T-helper 1 cell treated with Interleukin-12 subunit alpha and Interleukin-12 subunit beta and Interleukin-4 antibody, amounts not matched to agents 30 ng/mL and 1 ng/mL, for 36 hours (primary cell): ENCODE measurements around the gene SPATA1. TPM values are rescaled to one million over a fixed set of nuclear protein-coding genes. Genes with fewer than 3 reads are reported as not detected.

Experiments used
- intact Hi-C: fragments of 100-400 bp; cut with micrococcal nuclease; formaldehyde crosslinking; loops from one replicate; pipeline ENCODE4 v1.15.1; 2024
- total RNA-seq: library from RNA; stranded (reverse); gene quantifications from 2 replicates; pipeline ENCODE4 v1.2.3, GENCODE V29; 2022

The SPATA1 gene, protein sequence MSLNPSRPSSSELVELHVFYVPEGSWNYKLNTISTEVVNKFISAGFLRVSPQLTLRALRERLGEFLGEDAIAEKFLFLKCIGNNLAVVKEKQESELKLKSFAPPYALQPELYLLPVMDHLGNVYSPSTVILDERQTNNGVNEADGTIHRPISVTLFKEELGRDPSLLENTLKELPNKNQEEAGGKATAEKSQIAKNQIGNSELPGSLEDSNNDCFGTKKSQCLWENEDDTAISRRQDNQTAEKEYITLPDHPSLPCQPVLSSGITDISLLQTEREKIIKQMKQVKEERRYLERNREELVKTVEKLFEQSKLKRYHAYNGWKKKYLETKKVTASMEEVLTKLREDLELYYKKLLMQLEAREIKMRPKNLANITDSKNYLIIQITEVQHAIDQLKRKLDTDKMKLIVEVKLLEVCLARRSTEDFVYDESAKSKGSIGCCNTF
- 0.29 and 1.3 TPM in 2 replicates for total RNA-seq

DNA sequence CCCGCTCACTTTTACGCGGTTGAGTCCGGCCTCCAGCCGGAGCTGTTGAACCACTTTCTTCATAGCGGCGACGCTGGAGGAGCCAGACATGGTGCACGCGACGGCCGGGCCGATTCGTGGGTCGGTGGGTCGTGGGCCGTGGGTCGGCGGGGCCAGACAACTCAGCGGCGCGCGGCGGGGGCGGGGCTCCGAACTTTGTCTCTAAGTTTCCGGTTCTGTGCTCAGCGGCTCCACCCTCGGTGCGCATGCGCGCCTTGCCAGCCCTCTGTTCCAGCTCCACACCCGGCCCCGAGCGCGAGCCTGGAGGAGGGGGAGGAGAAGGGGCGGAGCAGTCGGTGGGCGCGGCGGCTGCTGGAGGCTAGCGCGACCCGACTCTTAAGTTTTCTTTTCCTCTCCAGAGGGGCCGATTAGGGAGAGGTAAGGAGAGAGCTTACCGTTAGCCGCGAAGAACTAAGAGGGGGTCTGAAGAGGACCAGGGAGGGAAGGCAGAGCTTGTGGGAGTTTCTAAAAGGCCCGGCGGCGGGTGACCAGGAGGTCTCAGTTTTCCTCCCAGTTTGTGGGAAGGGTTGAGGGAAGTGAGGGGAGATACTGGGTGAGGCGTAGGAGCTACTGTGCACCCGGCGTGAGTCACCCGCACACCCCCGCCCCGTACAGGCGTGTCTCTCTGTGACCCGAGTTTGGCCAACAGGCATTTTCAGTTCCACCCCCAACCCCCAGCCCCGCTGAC is at the start of gene SPATA1, which contains the start of gene GNG5:
SPATA1 (plus strand) TSS at position 385 of the 727 bp plus-strand sequence. CDS start 9,974 bp downstream, outside the sequence.
GNG5 (minus strand) TSS at position 580 of the 727 bp plus-strand sequence; CDS start at position 90, 490 bp downstream.
- intact Hi-C loops = loop anchor here (1.0 to 10.0 kb wide), 19 partner anchors 27 to 1203 kb away; partner anchors contain the start of genes BCL10, C1orf52, CTBS and PRKACB

DNA sequence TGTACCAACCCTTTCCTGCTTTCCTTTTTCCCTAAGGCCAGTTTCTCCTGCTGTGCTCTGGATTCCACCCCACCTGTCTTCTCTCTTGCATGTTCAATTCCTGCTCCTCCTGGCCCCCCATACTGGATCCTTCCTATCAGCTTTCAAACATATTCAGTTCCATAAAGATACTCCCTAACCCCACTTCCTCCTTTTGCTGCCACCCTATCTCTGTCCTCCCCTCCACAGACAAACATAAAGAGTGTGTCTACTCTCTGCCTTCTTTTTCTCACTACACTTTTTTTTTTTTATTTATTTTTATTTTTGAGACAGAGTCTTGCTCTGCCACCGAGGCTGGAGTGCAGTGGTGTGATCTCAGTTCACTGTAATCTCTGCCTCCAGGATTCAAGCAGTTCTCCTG is 44.1 kb upstream of the SPATA1 start:
- intact Hi-C loops = no loop called here

DNA sequence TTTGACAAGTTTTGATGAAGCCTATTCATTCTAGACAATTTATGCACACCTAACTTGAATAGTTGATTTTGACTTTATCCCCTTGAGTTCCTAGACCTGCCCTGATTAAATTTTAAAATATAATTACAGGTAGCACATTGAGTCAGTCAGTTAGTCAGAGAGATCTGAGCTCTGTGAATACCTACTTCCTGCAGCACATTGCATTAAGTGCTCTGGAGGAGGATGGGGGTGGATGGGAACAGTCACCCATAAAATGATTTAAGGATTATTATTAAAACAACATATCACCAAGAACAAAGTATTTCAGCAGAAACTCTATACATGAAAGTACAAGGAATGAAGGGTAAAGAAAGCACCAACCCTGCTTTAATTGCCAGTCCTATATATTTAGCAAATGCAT is 38.9 kb upstream of the SPATA1 start:
- intact Hi-C loops = no loop called here

DNA sequence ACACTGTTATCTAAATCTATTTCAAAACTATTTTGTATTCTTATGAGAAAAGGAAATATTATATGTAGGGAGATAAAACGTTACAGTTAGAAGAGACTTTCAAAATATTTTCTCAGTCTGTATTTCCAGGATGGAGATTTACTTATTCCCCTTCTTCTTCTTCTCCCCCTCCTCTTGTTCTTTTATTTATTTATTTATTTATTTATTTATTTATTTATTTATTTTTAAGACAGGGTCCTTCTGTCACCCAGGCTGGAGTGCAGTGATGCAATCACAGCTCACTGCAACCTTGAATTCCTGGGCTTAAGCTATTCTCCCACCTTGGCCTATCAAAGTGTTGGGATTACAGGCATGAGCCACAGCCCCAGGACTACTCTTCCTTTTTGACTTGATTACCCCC is 30.0 kb upstream of the SPATA1 start:
- intact Hi-C loops = no loop called here

DNA sequence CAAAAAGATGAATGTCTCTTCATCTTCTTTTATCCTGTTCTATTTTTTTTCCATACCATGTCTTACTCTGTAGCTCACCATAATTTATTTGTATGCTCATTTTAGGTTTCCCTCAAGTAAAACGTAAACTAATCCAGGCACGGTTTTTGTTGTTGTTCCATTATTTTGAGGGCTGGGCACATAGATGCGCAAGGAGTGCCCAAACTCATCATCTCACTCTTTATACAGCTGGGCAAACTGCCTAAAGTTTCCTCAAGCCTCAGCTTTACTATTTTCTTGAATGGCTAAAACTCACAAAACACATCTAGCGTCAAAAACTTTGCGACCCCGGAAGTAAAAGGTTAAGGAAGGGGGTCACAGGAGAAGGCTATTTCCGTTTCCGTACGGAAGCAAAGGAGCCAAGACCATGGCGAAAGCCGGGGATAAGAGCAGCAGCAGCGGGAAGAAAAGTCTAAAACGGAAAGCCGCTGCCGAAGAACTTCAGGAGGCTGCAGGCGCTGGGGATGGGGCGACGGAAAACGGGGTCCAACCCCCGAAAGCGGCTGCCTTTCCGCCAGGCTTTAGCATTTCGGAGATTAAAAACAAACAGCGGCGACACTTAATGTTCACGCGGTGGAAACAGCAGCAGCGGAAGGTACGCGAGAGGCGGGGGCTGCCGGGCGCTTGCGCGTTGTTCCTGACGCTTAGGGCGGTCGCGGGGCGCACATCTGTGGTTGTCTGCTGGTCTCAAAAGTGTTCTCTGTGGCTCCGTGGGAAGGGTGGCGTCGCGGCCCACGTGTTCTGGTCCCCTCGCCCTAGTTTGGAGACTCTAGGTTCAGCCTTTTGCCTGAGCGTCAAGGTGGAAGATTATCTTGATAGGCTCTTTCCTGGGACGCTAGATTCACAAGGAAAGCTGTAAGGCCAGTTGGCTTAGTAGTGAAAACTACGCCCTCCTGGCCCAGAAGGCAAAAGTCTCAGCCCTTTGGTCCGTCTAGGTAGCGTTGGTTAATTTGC is 27.0 kb upstream of the SPATA1 start, which contains the start of gene RPF1:
RPF1 (plus strand) TSS at position 391 of the 993 bp plus-strand sequence; CDS start at position 407, 16 bp downstream.
- intact Hi-C loops = loop anchor here (1.0 to 2.0 kb wide), 11 partner anchors 27 to 481 kb away; partner anchors contain the start of genes CTBS, GNG5, PRKACB and SPATA1

DNA sequence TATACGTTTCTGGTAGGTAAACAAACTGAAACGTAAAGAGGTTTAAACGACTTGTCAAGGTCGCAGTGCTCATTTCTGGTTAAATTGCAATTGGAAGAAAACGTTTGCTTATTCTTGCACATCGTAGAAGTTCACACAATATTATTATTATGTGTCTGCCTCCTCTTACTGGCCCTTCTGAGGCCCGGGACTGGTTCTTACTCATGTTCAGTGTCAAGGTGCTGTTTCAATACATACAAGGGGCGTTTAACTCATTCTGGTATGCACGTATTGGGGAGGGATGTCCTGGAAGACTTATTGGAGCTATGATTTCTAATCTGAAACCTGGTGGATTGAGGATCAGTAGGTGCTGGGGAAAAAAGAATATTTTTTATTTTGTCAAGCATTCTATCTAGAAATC is 26.2 kb upstream of the SPATA1 start:
- intact Hi-C loops = loop anchor here (1.0 to 2.0 kb wide), 11 partner anchors 26 to 482 kb away; partner anchors contain the start of genes CTBS, GNG5, PRKACB and SPATA1

DNA sequence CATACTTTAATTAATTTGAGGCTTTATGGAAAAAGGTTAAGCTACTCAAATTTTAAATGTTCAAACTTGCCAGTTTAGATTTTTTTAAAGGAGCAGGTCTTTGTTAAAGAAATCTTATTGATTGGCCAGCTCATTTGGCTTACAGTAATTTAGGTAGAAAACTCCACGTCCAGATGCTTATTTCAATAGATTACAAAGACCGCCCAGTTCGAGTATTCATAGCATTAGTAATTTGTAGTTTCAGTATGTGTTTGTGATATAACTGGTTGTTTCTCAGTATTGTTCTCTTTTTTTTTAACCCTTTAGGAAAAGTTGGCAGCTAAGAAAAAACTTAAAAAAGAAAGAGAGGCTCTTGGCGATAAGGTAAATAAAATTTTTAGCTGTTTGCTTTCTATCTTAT is 25.5 kb upstream of the SPATA1 start:
- intact Hi-C loops = no loop called here

DNA sequence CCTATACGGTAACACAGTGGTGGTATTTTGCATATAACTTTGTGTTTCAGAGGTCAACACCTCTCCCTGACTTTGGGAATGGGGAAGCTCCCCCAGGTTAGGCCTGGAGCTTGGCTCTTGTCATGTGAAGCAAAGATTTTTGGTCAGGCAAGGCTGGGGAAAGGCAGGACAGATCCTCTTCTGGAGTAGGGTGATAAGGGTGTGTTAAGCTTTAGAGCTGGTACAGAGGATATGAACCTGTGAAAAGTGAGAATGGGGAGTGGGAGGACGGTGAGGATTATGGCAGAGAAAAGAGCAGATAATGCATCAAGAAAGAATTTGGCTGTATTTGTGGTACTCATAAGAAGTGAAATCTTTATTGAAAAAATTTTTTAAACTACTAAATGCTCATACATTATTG is 24.9 kb upstream of the SPATA1 start:
- intact Hi-C loops = no loop called here

DNA sequence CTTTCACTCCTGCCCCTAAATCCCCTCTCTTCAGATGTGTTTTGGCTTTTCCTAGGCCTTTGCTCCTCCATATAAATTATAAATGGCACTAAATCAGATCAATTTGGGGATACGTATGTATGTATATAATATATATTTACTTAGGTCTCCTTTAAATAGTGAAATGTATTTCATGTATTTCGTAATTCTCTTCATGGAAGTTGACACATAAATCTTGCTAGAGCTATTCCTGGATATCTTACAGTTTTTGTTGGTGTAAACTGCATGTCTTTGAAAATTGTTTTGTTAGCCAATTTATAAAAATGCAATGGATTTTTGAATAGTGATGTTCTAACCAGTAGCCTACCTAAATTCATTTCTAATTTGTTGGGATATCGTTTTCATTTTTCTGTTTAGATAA is 18.1 kb upstream of the SPATA1 start:
- intact Hi-C loops = no loop called here

DNA sequence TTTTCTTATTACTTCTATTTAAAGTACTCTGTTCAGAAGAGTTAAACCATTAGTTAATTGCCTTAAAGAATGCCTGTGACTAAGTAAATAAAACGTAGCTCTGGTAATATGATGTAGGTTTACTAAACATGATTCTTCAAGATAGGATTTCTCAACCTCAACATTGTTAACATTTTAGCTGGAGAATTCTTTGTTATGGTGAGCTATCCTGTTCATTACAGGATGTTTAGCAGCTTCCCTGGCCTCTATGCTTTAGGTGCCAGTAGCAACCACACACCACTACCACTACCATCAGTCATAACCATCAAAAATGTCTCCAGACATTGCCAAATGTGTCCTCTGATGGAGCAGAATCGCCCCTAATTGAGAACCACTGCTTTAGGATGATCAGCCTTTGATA is 16.4 kb upstream of the SPATA1 start:
- intact Hi-C loops = no loop called here

DNA sequence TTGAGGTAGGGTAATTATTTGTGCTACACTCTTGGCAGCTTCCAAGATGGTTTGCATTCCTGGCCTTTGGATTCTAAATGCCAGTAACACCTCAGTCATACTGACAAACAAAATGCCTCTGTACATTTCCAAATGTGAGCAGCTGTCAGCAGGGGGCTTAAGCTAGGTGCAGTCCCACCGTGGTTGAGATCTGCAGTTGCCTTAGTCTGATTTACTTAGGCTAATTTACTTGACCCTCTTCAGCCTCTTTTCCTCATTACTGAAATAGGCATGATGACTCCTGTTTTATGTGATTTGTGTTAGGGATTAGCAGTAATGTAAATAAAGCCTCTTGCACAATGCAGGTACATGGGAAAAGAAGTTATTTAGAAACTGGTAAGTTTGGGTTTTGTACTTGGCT is 13.5 kb upstream of the SPATA1 start:
- intact Hi-C loops = no loop called here

DNA sequence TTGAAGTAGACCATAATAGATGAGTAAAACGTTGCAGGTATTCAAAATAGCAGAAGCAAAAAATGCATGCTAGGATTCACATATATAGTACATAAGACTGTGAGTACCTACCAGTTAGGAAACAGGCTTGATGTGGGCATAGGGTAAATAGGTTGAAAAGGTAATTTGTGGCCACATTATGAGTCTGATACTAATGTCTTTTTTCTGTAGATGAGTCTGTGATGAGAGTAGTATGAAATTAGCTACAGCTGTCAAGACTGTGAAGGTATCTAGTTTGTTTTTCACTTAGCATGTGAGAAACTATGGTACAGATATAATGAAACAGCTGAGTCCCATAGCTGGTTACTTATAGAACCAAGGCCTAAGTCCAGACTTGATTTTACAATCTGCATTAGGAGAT is 12.4 kb upstream of the SPATA1 start:
- intact Hi-C loops = no loop called here

DNA sequence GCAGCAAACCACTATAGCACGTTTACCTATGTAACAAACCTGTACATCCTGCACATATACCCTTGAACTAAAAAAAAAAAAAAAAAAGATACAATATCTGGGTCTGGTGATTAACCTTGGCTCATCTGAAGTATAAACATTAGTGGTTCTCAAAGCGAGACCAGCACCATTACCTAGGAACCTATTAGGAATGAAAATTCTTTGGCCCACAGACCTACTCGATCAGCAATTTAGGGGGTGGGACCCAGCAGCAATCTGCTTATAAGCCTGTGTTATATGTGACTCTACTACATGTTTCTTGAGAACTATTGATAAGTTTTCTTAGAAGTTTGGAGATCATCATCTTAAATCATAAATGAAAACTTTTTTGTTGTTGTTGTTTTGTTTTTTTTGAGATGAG is 9.7 kb upstream of the SPATA1 start:
- intact Hi-C loops = no loop called here

DNA sequence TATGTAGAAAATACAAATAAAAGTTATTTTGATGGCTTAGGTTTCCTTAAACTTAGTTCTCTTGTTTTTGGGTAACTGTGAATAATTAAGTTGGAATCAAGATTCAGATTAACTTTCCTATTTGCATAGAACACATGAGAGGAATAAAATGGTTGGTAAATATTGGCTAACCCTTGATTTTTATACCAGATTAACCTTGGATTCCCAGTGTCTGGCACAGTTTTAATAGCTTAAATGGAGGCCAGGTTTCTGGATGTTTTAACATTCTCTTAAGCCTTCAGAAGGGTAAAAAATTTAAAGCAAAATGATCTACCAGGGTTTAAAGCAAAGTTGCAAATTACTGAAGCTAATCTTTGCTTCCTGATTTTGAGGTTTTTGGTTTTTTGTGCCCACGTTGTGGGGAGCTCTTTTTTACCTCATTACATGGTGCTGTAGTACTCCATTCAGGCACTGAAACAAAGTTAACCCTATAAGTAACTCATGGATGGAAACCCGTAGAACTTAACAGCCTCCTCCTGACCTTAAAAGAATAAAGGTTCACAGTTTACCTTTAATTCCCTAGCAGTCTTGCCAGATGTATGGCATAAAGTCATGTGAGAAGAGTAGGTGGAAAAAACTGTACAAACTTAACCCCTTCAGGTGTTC is 8.4 kb upstream of the SPATA1 start:
- intact Hi-C loops = no loop called here

DNA sequence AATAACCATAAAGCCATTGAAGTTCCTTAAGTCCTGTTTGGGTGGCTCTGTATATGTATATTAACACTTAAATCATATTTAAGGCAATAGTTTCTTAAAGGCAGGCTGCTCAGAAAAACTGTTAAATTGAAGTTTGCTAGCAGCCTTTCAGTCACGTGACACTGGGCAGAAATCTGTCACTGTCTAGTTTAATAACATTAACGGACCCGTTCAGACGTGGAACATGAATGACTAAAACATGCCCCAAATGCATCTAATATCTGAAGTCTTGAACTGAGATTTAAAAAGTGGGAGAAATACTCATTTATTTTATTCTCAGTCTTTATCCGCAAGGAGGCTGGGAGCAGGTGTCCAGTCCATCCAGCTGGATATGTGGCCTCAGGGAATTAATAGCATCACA is 3.3 kb upstream of the SPATA1 start:
- intact Hi-C loops = loop anchor here (10.0 kb wide), 2 partner anchors 562 to 998 kb away; a partner anchor contains a TSS

DNA sequence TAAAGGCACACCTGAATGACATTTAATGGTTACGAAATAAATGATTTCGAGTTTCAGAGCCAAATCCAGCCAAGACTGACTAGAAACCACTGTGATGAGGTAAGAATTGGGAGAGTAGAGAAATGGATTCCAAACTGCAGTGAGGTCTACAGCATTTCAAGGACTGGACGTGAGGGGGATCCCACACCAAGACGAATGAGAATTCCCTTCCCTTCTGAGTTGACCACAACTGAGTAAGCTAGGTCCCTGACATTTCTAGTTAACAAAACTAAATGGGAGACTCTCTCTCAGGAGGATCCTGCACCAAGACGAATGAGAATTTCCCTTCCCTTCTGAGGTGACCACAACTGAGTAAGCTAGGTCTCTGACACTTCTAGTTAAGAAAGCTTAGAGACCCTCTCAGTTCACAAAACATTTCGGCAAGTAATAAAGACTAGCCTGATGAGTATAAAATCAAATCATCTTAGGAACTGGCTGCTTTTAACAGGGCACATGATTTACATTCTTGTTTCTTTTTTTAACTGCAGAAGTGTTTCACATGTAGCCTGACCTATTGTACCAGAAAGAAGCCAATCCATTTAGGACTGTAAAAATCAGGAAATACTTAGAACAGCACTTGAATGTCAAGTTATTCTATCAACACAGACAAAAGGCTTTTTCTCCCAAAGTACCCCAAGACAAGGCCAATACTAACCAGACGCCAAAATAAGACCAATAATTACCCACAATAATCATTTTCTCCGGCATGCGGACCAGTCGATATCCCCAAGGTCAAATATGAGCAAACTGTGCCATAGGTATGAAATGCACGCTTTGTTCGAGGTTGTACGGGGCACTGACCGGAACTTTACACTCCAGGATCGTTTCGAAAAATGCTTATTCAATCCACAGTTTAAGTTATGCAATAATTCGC is 1.4 kb upstream of the SPATA1 start:
- intact Hi-C loops = loop anchor here (2.0 to 10.0 kb wide), 4 partner anchors 428 to 1000 kb away; a partner anchor contains a TSS

DNA sequence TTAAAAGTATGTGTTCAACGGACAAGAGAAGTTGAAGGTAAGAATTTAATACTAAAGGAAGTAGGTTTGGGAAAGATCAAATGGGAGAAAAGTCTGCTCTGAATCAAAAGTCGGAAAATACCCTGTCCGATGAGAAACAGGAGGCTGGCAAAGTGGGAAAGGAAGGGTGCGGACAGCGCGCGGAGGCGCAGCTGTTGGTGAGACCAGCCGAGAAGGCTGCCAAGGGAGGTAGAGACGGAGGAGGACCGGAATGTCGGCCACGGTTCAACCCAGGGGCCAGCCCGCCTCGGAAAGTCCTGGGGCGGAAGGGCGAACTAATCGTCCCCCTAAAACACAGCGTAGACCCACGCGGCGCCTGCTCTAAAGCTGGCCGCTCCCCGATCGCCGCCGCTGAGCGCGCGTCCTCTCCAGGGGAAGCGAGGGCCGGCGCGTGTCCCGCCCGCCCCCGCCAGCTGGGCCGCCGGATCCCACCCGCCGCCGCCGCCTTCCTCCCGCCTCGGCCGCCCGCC is 639 bp upstream of the SPATA1 start:
- intact Hi-C loops = loop anchor here (1.0 to 10.0 kb wide), 20 partner anchors 26 to 1203 kb away; partner anchors contain the start of genes BCL10, C1orf52, CTBS and PRKACB

DNA sequence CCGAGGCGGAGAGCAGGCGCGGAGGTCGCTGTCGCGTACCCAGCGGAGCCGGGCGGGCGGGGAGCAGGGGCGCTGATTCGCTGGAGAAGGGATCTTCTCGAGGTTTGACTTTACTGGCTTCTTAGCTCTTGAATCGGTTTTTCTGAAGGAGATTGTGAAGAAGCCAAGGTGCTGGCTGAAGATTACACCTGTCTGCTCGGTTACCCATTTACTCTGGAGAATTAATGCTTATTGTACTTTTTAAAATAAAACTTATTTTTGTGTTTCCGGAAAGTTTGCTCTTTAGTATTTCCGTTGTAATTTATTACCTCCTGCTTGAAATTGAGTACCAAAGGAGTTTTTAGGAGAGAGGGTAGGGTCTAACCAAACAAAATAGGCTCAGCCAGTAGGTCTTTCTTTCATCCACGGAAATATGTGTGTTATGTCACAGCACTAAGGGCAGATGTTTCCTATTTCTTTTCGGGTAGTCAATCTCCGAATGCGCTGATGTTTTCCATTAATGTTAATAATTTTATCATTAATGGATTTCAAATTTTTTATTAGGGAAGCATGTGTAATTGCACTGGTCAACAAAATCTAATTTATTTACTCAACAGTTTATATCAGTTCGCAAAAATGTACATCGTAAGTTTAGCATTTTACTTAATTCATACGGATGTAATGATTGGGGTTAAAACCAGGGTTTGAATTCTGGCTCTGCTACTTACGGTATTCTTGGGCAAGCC is 705 bp downstream of the SPATA1 start:
- intact Hi-C loops = loop anchor here (1.0 to 10.0 kb wide), 19 partner anchors 28 to 1202 kb away; partner anchors contain the start of genes BCL10, C1orf52, CTBS and PRKACB
